ENCODE results near the gene IRGQ.

DNA sequence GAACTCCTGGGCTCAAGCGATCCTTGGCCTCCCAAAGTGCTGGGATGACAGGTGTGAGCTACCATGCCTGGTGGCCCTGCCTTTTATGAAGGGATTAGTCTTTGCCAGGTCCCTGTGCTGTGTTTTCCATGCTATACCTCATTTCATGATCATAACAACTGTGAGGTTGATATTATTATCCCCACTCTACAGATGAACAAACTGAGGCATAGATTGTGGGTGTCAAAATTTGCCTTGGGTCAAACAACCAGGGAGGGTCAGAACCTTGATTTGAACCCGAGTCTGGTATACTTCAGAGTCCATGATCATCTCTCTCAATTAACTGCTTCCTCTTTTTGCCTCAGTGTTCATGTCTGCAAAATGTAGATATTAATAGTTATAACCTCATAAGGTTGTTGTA lies 13.4 kb downstream of the IRGQ start:
- TF ChIP-seq, protein P1, sequence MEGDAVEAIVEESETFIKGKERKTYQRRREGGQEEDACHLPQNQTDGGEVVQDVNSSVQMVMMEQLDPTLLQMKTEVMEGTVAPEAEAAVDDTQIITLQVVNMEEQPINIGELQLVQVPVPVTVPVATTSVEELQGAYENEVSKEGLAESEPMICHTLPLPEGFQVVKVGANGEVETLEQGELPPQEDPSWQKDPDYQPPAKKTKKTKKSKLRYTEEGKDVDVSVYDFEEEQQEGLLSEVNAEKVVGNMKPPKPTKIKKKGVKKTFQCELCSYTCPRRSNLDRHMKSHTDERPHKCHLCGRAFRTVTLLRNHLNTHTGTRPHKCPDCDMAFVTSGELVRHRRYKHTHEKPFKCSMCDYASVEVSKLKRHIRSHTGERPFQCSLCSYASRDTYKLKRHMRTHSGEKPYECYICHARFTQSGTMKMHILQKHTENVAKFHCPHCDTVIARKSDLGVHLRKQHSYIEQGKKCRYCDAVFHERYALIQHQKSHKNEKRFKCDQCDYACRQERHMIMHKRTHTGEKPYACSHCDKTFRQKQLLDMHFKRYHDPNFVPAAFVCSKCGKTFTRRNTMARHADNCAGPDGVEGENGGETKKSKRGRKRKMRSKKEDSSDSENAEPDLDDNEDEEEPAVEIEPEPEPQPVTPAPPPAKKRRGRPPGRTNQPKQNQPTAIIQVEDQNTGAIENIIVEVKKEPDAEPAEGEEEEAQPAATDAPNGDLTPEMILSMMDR (IDR thresholded peaks at IDR 0.05) = no peak
- no peak for TF ChIP-seq POLR2A (IDR thresholded peaks at IDR 0.05)

All from Peyer's patch (tissue), 4 donors.